Bronchial epithelial cell (primary cell): ENCODE measurements around the gene FSTL4. TPM values are rescaled to one million over a fixed set of nuclear protein-coding genes. Genes with fewer than 3 reads are reported as not detected.

ENCODE experiments used
- DNase-seq: peaks from one replicate; pipeline ENCODE4 v3.0.0-alpha.2; 2010; ENCODE audit warnings: low read depth
- FAIRE-seq: peaks from 2 replicates; lab custom pipeline; 2011; peaks lifted over from hg19 to GRCh38; lab: Jason Lieb, UNC
- H3K27me3 ChIP-seq: 2 replicates; pipeline ENCODE4 v1.5.1; 2011; ENCODE audit warnings: low read length; ENCODE audit not compliant: control insufficient read depth, insufficient read depth
- H3K36me3 ChIP-seq: 2 replicates; pipeline ENCODE4 v1.5.1; 2011; ENCODE audit warnings: low read length; ENCODE audit not compliant: control insufficient read depth, insufficient read depth
- H3K4me3 ChIP-seq: 2 replicates; pipeline ENCODE4 v1.5.1; 2011; ENCODE audit warnings: mild to moderate bottlenecking, low read depth, low read length, control low read depth
- CTCF ChIP-seq: IDR thresholded peaks from 2 replicates; pipeline ENCODE4 v1.5.1; 2011; ENCODE audit warnings: mild to moderate bottlenecking, moderate library complexity, low read length, control low read depth, inconsistent platforms; ENCODE audit not compliant: insufficient read depth, severe bottlenecking
- total RNA-seq: library from RNA; depleted of rRNA; stranded (reverse); fragments of >200 nt; gene quantifications from 2 replicates; pipeline ENCODE4 v1.2.1, GENCODE V29; 2014

FSTL4 gene
- total RNA-seq, 1 donor from 2014 or later: not detected

DNA sequence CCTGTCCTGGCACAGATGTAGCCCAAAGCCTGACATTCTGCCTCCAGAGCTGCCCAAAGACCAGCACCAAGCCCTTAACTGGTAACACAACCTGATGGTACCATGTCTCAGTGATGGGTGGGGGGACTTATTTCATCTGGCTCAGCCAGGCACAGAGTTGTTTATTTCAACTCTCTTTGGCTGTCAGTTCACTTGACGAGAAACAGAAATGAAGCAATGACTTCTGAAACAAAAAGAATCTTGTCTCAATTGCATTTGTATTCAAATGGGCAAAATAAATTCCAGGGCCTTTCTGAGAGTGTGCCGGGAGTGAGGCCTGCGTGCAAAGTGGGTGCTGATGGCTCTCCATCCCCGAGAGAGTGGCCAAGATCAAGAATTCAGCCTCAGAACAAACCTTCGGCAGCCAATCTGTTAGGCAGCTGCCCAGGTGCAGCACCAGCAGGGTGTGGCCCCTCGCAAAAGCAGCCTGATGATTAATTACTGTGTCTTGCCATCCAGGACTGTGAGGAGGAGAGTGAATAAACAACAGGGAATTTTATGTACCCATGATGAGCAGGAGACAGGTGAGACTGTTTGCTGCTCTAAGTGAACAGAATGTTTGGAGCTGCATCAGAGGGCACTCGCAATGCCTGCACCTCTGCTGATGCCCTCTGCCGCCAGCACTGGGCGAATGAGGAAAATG lies 322.5 kb downstream of the FSTL4 start:
- Histone ChIP-seq H3K36me3 (no peaks in the 10 kb centered on the region), H3K4me3 (no peak overlapping the region), H3K27me3 (no peaks in the 10 kb centered on the region)
- DNase-seq (peak; percentile 82), FAIRE-seq (peak; percentile 64)
- no peak for TF ChIP-seq CTCF

DNA sequence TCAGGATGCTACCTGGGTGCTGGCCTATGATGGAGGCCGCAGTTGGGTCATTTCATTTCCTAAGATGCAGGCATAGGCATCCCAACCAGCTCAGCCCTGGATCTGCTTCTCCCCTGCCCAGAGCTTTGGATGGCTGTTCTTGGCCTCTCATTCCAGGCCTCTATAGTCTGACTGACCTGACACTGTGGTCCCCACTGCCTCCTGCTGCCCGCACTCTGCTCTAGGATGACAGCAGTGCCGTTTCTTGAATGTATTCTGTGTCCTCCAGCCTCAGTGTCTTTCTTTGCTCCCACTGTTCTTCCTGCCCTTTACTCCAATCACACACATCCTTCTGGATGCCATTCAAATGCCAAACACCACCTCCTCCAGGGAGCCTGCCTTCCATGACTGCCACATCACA lies 324.8 kb downstream of the FSTL4 start:
- FAIRE-seq: no peak
- no peak for DNase-seq
- H3K27me3 ChIP-seq: no peaks in the 10 kb centered on the region

DNA sequence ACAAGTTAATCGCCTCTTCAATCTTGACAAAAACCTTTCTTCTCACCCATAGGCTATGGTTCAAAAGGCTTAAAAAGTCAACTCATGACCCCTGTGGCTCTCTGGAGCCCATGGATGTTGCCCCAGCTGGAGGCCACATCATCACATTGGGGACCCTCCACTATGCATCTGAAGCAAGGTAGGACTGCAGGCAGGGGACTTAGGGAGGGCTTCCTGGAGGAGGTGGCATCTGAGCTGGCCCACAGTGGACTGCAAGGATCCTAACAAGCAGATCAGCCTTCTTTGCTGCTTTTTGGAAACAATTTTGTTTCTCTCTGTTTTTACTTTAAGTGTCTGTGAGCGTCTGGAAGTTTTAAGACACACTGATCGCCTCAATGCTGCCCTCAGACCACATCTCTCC lies 325.9 kb downstream of the FSTL4 start:
- TF ChIP-seq CTCF: no peak
- FAIRE-seq: no peak
- DNase-seq: no peak
- Histone ChIP-seq H3K4me3 (no peak overlapping the region), H3K36me3 (no peaks in the 10 kb centered on the region), H3K27me3 (no peaks in the 10 kb centered on the region)

More for the DNA sequence above, 324.8 kb downstream of the FSTL4 start:
- Histone ChIP-seq H3K36me3 (no peaks in the 10 kb centered on the region), H3K4me3 (no peak overlapping the region)
- TF ChIP-seq CTCF: peak; percentile 58

DNA sequence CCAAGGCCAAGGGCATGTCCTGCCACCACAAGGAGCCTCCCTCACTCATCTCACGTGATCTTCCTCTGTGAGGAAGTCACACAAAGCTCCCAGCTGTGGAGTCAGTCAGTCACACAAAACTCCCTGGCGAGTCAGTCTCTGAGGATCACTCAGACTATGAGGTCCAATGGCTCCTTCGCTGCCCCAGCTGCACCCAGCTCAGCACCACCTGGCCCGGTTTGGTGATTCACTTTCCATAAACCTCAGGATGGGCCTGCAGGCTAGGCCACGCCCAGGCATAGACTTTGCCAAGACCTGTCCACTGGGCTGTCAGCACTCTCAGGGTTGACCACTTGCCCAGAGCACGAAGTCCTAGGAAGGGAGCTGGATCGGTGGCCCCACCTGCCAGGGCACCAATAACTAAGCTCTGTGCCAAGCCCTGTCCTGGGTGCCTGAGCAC lies 326.7 kb downstream of the FSTL4 start:
- FAIRE-seq (peak; percentile 95), DNase-seq (peak; percentile 89)
- Histone ChIP-seq H3K27me3 (no peaks in the 10 kb centered on the region), H3K4me3 (no peak overlapping the region), H3K36me3 (no peaks in the 10 kb centered on the region)
- TF ChIP-seq CTCF: no peak

DNA sequence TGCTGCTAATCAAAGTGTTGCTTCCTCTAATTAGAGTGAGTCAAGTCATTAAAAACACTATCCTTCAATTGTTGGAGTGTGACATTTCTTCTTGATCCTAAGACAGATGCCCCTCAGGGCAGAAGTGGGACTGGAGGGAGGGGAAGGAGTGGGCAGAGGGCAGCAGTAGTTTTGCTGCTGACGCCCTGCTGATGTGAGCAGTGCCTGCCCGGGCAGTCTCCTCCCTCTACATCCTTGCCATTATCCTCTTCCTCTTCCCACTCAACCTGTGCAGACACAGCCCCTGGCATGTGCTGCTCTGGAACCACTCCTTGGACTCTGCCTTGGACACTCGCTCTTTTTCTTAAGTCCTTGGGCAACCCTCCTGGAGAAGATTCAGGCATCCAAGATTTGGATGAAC lies 328.0 kb downstream of the FSTL4 start:
- peak; percentile 53 for DNase-seq
- Histone ChIP-seq H3K4me3 (no peak overlapping the region), H3K36me3 (no peaks in the 10 kb centered on the region), H3K27me3 (no peaks in the 10 kb centered on the region)
- TF ChIP-seq CTCF: no peak
- no peak for FAIRE-seq

- FAIRE-seq: peak; percentile 87
- TF ChIP-seq CTCF: no peak
- DNase-seq: peak; percentile 10
- H3K27me3 ChIP-seq: no peaks in the 10 kb centered on the region
- no peak overlapping the region for H3K4me3 ChIP-seq
- no peaks in the 10 kb centered on the region for H3K36me3 ChIP-seq
Observed at GRCh38 chr5:133278317-133278716, 334.0 kb downstream of the FSTL4 start.
